ENCODE results near the gene ACTN1.

The ACTN1 gene

GRCh38 chr14:68841016-68841809 lies 137.9 kb downstream of the ACTN1 start:
- H3K4me2 ChIP-seq (ENCODE audit: low read length), result no peak overlapping the region
- no peak overlapping the region for H2BK12ac ChIP-seq (ENCODE audit: low read length)
- H2BK120ac ChIP-seq (ENCODE audit: insufficient read depth, low read length, poor library complexity), result no peak overlapping the region
- no peak overlapping the region for H4K12ac ChIP-seq (ENCODE audit: low read depth, low read length)
- 100% methylated on average over 1 of the region's 6 CpGs for WGBS (ENCODE audit: extremely low coverage, insufficient coverage, insufficient read length)
- peaks cover 5% of the 10 kb centered on the region for H3K9me3 ChIP-seq (ENCODE audit: insufficient read depth, low read depth, low read length)
- H3K14ac ChIP-seq (ENCODE audit: low read length), result no peak overlapping the region
- no peak overlapping the region for H2AK5ac ChIP-seq (ENCODE audit: low read length)
- no peak overlapping the region for H3K9ac ChIP-seq (ENCODE audit: low read length)
- peaks cover 5% of the 10 kb centered on the region in 2 experiments for H3K4me1 ChIP-seq (ENCODE audit: control insufficient read depth in 1 of 2, insufficient read depth in 2 of 2, low read length in 2 of 2)
- no peak overlapping the region for H4K8ac ChIP-seq (ENCODE audit: low read depth, low read length)
- no peak overlapping the region for H2AFZ ChIP-seq (ENCODE audit: insufficient read depth, low read length, poor library complexity)
- no peak overlapping the region for H3K4ac ChIP-seq (ENCODE audit: low read depth, low read length)
- H3K4me3 ChIP-seq (ENCODE audit: low read depth, low read length), result no peak overlapping the region
- DNase-seq, result no peak
- H3K18ac ChIP-seq (ENCODE audit: low read length), result no peak overlapping the region
- peaks cover 3 to 16% of the 10 kb centered on the region in 2 experiments for H3K36me3 ChIP-seq (ENCODE audit: control insufficient read depth in 1 of 2, insufficient read depth in 2 of 2, low read length in 2 of 2)
- H3K23ac ChIP-seq (ENCODE audit: low read length), result no peak overlapping the region
- no peaks in the 10 kb centered on the region for H3K79me2 ChIP-seq (ENCODE audit: control insufficient read depth, insufficient read depth, low read length, poor library complexity)
- no peak overlapping the region for H3K27ac ChIP-seq (ENCODE audit: low read depth, low read length)
- H2BK5ac ChIP-seq (ENCODE audit: low read depth, low read length, poor library complexity), result no peak overlapping the region
- H3K79me1 ChIP-seq (ENCODE audit: low read length), result peaks cover 3% of the 10 kb centered on the region
- H3K27me3 ChIP-seq (ENCODE audit: insufficient read depth, low read length), result no peaks in the 10 kb centered on the region
- H4K91ac ChIP-seq (ENCODE audit: low read depth, low read length), result no peak overlapping the region

GRCh38 chr14:68840454-68840853 lies 138.6 kb downstream of the ACTN1 start:
- peak in 1 of 2 donors; percentile 39 for DNase-seq
- Histone ChIP-seq H3K27me3 (ENCODE audit: insufficient read depth, low read length) (no peaks in the 10 kb centered on the region), H3K27ac (ENCODE audit: low read depth, low read length) (no peak overlapping the region), H4K12ac (ENCODE audit: low read depth, low read length) (no peak overlapping the region), H3K79me2 (ENCODE audit: control insufficient read depth, insufficient read depth, low read length, poor library complexity) (no peaks in the 10 kb centered on the region), H3K4me1 (ENCODE audit: control insufficient read depth in 1 of 2, insufficient read depth in 2 of 2, low read length in 2 of 2) (peaks cover 5% of the 10 kb centered on the region in 2 experiments), H3K9me3 (ENCODE audit: insufficient read depth, low read depth, low read length) (peaks cover 5% of the 10 kb centered on the region), H4K8ac (ENCODE audit: low read depth, low read length) (no peak overlapping the region), H2BK5ac (ENCODE audit: low read depth, low read length, poor library complexity) (no peak overlapping the region), H3K23ac (ENCODE audit: low read length) (no peak overlapping the region), H2AK5ac (ENCODE audit: low read length) (no peak overlapping the region), H3K4me2 (ENCODE audit: low read length) (no peak overlapping the region), H3K14ac (ENCODE audit: low read length) (no peak overlapping the region), H3K79me1 (ENCODE audit: low read length) (peaks cover 3% of the 10 kb centered on the region), H3K4ac (ENCODE audit: low read depth, low read length) (no peak overlapping the region), H2BK12ac (ENCODE audit: low read length) (no peak overlapping the region), H4K91ac (ENCODE audit: low read depth, low read length) (no peak overlapping the region), H3K36me3 (ENCODE audit: control insufficient read depth in 1 of 2, insufficient read depth in 2 of 2, low read length in 2 of 2) (peaks cover 3 to 16% of the 10 kb centered on the region in 2 experiments), H3K18ac (ENCODE audit: low read length) (no peak overlapping the region), H2BK120ac (ENCODE audit: insufficient read depth, low read length, poor library complexity) (no peak overlapping the region), H3K9ac (ENCODE audit: low read length) (no peak overlapping the region), H3K4me3 (ENCODE audit: low read depth, low read length) (no peak overlapping the region), H2AFZ (ENCODE audit: insufficient read depth, low read length, poor library complexity) (no peak overlapping the region)
- WGBS (ENCODE audit: extremely low coverage, insufficient coverage, insufficient read length), result no CpG with 5 or more reads among the region's 2 CpGs

GRCh38 chr14:68836082-68836481 lies 143.0 kb downstream of the ACTN1 start:
- no CpG with 5 or more reads among the region's 1 CpG for WGBS (ENCODE audit: extremely low coverage, insufficient coverage, insufficient read length)
- Histone ChIP-seq H3K14ac (ENCODE audit: low read length) (no peak overlapping the region), H2BK12ac (ENCODE audit: low read length) (no peak overlapping the region), H2AK5ac (ENCODE audit: low read length) (no peak overlapping the region), H3K4me2 (ENCODE audit: low read length) (no peak overlapping the region), H4K91ac (ENCODE audit: low read depth, low read length) (no peak overlapping the region), H4K8ac (ENCODE audit: low read depth, low read length) (no peak overlapping the region), H3K23ac (ENCODE audit: low read length) (no peak overlapping the region), H2AFZ (ENCODE audit: insufficient read depth, low read length, poor library complexity) (no peak overlapping the region), H3K27me3 (ENCODE audit: insufficient read depth, low read length) (no peaks in the 10 kb centered on the region), H3K4me3 (ENCODE audit: low read depth, low read length) (no peak overlapping the region), H3K18ac (ENCODE audit: low read length) (no peak overlapping the region), H3K9me3 (ENCODE audit: insufficient read depth, low read depth, low read length) (peaks cover 5% of the 10 kb centered on the region), H3K36me3 (ENCODE audit: control insufficient read depth in 1 of 2, insufficient read depth in 2 of 2, low read length in 2 of 2) (peaks cover 3 to 16% of the 10 kb centered on the region in 2 experiments), H4K12ac (ENCODE audit: low read depth, low read length) (no peak overlapping the region), H3K79me2 (ENCODE audit: control insufficient read depth, insufficient read depth, low read length, poor library complexity) (no peaks in the 10 kb centered on the region), H3K27ac (ENCODE audit: low read depth, low read length) (no peak overlapping the region), H3K9ac (ENCODE audit: low read length) (no peak overlapping the region), H2BK5ac (ENCODE audit: low read depth, low read length, poor library complexity) (no peak overlapping the region), H3K4ac (ENCODE audit: low read depth, low read length) (no peak overlapping the region), H2BK120ac (ENCODE audit: insufficient read depth, low read length, poor library complexity) (no peak overlapping the region), H3K4me1 (ENCODE audit: control insufficient read depth in 1 of 2, insufficient read depth in 2 of 2, low read length in 2 of 2) (no peaks in the 10 kb centered on the region), H3K79me1 (ENCODE audit: low read length) (no peaks in the 10 kb centered on the region)
- no peak for DNase-seq

GRCh38 chr14:68834816-68835215 lies 144.3 kb downstream of the ACTN1 start:
- Histone ChIP-seq H4K91ac (ENCODE audit: low read depth, low read length) (no peak overlapping the region), H2BK12ac (ENCODE audit: low read length) (no peak overlapping the region), H2AFZ (ENCODE audit: insufficient read depth, low read length, poor library complexity) (no peak overlapping the region), H3K4me2 (ENCODE audit: low read length) (no peak overlapping the region), H3K79me2 (ENCODE audit: control insufficient read depth, insufficient read depth, low read length, poor library complexity) (no peaks in the 10 kb centered on the region), H2BK120ac (ENCODE audit: insufficient read depth, low read length, poor library complexity) (no peak overlapping the region), H4K12ac (ENCODE audit: low read depth, low read length) (no peak overlapping the region), H3K4me1 (ENCODE audit: control insufficient read depth in 1 of 2, insufficient read depth in 2 of 2, low read length in 2 of 2) (no peaks in the 10 kb centered on the region), H3K23ac (ENCODE audit: low read length) (no peak overlapping the region), H4K8ac (ENCODE audit: low read depth, low read length) (no peak overlapping the region), H3K27ac (ENCODE audit: low read depth, low read length) (no peak overlapping the region), H3K9me3 (ENCODE audit: insufficient read depth, low read depth, low read length) (peaks cover 5% of the 10 kb centered on the region), H3K4me3 (ENCODE audit: low read depth, low read length) (no peak overlapping the region), H3K36me3 (ENCODE audit: control insufficient read depth in 1 of 2, insufficient read depth in 2 of 2, low read length in 2 of 2) (peaks cover 2 to 14% of the 10 kb centered on the region in 2 experiments), H2BK5ac (ENCODE audit: low read depth, low read length, poor library complexity) (no peak overlapping the region), H3K27me3 (ENCODE audit: insufficient read depth, low read length) (no peaks in the 10 kb centered on the region), H3K79me1 (ENCODE audit: low read length) (no peaks in the 10 kb centered on the region), H2AK5ac (ENCODE audit: low read length) (no peak overlapping the region), H3K9ac (ENCODE audit: low read length) (no peak overlapping the region), H3K18ac (ENCODE audit: low read length) (no peak overlapping the region), H3K4ac (ENCODE audit: low read depth, low read length) (no peak overlapping the region), H3K14ac (ENCODE audit: low read length) (no peak overlapping the region)
- no CpG with 5 or more reads among the region's 6 CpGs for WGBS (ENCODE audit: extremely low coverage, insufficient coverage, insufficient read length)
- no peak for DNase-seq
